C4-2B (cell line): ENCODE measurements around the gene HS1BP3.

Experiments used
- H3K27ac ChIP-seq: fragments of 450-650 bp; 2 replicates; pipeline ENCODE4 v1.5.1; 2017
- ZFX ChIP-seq: fragments of 450-650 bp; IDR thresholded peaks from 2 replicates; pipeline ENCODE4 v1.6.1; 2017
- TF ChIP-seq, protein P1 (sequence below): fragments of 450-650 bp; conservative IDR thresholded peaks from 2 replicates; pipeline ENCODE4 v1.5.1; 2017; ENCODE audit warnings: mild to moderate bottlenecking

The HS1BP3 gene

DNA sequence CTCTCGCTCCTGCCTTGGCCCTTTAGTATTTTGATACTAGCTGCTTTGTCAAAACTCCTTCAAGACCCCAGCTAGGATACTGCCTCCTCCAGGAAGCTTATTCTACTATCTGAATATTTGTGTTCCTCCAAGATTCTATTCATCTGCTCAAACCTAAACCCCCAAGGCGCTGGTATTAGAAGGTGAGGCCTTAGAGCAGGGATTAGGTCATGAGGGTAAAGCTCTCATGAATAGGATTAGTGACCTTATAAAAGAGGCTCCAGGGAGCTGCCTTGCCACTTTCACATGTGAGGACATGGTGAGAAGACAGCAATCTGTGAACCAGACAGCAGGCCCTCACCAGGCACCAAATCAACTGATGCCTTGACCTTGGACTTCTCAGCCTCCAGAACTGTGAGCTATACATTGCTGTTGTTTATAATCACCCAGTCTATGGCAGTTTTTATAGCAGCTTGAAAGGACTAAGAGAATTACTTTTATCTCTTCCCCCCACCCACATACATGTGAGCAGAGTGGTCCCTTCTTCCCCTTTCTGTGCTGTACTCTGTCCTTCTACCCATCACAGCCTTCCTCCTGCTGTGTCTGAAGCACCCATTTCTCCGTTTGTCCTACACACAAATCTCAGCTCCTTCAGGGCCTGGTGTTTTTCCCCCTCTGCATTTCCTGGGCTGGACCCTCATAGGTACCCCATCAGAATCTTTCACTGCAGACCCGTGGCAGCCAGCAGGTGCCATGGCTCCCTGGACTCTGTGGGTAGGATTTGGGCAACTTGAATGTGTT lies 54.5 kb downstream of the HS1BP3 start:
- TF ChIP-seq, protein P1, sequence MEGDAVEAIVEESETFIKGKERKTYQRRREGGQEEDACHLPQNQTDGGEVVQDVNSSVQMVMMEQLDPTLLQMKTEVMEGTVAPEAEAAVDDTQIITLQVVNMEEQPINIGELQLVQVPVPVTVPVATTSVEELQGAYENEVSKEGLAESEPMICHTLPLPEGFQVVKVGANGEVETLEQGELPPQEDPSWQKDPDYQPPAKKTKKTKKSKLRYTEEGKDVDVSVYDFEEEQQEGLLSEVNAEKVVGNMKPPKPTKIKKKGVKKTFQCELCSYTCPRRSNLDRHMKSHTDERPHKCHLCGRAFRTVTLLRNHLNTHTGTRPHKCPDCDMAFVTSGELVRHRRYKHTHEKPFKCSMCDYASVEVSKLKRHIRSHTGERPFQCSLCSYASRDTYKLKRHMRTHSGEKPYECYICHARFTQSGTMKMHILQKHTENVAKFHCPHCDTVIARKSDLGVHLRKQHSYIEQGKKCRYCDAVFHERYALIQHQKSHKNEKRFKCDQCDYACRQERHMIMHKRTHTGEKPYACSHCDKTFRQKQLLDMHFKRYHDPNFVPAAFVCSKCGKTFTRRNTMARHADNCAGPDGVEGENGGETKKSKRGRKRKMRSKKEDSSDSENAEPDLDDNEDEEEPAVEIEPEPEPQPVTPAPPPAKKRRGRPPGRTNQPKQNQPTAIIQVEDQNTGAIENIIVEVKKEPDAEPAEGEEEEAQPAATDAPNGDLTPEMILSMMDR: no peak
- no peak for TF ChIP-seq ZFX
- H3K27ac ChIP-seq: peak overlapping the region; percentile 69

DNA sequence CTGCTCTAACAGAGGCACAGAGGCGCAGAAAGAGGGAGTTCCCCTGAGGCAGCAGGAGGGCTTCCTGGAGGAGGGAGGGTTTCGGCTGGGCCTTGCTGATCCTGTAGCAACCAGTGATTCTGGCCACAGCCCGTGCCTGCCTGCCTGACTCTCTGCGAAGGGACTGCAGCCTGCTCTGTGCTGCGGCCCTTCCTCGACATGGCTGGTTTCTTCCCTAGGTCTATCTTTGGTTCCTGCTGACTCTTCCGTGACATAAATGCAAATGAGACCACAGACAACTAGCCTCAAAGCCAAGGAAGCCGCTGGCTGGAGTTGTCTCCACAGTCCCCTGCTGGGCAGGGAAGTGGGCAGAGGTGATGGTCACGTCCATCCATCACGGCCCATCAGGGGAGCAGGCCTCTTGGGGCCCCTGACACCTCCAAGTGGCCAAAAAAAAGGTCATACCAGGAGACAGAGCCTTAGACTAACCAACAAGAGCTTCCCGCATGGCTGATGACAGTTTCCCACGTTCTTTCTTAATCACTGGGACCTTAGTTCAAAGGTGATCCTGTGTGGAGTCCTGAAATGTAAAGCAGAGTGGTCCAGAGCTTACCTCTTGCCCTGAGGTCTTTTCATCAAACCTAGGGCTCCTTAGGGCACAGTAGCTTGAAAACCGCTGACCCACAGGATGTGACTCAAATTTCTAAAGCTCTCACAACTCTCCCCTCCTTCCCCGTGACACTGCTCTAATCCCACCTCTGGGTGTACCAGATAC lies 55.3 kb downstream of the HS1BP3 start:
- TF ChIP-seq, protein P1: no peak
- TF ChIP-seq ZFX: no peak
- no peak overlapping the region for H3K27ac ChIP-seq

DNA sequence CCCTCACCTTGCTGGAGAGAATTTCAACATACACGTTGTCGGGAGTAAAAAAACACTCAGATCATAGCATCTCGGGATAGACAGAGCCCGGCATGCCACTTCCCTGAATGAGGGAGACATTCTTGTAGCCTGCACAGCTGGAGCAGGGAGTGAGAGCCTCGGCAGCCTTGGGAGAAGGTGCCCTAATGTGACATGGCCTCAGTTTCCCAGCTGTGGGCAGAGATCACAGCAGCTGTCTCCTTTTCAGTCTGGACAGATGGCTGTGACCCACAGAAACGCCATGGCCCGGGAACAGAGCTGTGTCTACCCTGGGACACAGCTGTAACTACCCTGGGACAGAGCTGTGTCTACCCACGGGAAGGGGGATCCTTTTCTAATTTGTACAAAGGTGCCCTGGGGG lies 55.9 kb downstream of the HS1BP3 start:
- TF ChIP-seq ZFX: no peak
- TF ChIP-seq, protein P1: no peak
- H3K27ac ChIP-seq: no peak overlapping the region

DNA sequence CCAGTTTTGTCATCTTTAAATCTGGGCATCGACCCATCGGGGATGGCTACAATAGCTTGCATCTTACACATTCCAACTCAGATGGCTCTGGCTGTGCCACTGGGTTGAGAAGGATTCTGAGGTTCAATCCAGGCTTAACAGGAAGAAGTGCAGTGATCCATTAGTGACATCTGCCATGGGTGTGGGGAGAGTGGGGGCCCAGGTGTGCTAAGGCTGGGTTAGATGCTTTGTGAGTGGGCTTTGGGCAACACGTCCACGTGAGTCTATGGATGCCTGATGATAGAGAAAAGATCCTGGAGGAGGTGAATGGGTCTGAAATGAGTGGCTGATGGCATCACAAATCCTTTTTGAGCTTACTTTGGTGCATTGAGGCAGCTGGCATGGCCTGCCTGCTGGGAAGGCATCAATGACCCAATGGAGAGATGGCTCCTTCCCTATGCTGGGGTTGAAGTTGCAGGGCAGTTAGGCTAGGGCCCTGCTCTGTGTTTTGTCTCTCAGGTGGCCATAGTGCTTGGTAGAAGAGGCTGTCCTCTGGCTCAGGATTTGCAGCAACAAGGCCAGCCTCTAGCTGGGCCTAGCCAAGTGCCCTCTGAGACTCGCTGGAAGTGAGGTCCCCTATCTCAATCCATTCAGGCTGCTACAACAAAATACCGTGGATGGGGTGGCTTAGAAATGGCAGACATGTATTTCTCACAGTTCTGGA lies 56.7 kb downstream of the HS1BP3 start:
- TF ChIP-seq, protein P1: no peak
- no peak for TF ChIP-seq ZFX
- no peak overlapping the region for H3K27ac ChIP-seq

DNA sequence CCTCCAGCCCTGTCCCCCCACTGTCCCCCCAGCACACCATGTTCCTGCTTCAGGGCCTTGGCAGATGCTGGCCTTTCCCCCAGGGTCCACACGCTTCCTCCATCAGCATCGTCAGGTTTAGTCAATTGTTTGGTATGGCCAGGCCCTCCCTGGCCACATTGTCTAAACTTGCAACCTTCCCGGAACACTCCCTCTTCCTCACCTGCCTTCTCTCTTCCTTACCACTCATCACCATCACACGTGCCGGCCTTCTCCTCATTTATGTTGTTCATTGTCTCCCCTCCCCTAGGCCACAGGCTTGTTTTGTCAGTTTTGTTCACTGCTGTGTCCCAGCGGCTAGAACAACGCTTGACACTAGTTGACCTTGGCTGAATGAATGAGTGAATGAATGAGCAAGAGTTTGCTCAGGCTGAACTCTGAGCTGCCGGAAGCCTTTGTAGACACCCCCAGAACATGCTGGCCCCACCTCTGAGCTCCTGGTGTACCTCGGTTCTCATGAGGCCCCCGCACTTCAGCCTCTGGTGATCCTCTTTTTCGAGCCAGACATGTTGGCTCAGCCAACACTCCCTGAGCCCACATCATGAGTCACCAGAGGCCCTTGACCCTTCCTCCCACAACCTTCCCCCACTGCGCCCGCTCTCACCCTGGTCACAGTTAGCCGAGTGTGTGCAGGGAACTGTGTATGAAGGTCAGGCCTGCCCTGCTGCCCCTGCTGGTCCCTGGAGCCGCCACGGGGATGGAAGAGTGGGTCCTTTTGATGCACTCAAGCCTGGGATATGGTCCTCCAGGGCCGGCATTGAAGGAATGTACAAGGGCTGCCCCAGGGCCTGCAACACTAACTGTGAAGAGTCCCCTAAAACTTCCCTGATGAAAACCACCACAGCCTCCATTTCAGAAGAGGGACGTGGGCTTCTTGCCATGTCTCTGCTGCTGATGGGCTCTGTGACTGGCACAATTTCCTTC lies 57.5 kb downstream of the HS1BP3 start:
- H3K27ac ChIP-seq: no peak overlapping the region
- no peak for TF ChIP-seq ZFX
- TF ChIP-seq, protein P1: no peak

DNA sequence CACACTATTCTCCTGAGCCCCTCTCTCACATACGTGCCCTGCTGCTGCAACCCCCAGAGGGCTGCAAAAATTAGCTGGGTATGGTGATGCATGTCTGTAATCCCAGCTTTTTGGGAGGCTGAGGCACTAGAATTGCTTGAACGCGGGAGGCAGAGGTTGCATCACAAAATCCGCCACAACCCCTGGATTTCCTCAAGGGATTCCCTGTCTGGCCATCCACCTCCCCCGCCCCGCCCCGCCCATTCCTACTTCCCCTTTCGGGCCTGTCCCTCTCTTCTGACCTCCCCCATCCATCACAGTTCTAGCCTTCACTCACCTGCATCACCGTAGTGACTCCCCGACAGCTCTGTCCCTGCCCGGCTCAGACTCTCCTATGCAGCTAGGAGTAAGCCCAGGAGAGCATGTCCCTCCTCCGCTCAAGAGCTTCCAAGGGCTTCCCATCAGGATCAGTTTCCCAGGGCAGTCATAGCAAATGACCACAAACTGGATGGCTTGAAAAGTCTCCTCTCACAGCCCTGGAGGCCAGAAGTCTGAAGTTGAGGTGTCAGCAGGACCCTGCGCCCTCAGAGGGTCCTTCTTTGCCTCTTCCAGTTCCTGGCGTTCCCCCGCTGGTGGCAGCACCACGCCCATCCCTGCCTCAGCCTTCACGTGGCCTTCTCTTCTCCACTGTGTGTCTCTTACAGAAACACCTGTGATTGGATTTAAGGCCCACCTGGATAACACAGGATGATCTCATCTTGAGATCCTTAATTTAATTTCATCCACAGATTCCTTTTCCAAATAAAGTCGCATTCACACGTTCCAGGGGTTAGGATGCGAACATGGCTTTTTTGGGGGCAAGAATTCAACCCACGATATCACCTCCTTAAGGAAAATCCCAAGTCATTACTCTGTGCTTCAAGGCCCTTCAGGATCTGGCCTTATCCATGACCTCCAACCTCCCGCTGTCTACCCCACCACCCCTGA lies 58.5 kb downstream of the HS1BP3 start:
- no peak overlapping the region for H3K27ac ChIP-seq
- TF ChIP-seq, protein P1: no peak
- no peak for TF ChIP-seq ZFX
